T-helper 17 cell (primary cell): ENCODE data around the gene ASCC2. TPM values are rescaled to one million over a fixed set of nuclear protein-coding genes. Genes with fewer than 3 reads are reported as not detected.
A peak's percentile ranks its signal among the peaks of the same experiment; 100 is the strongest.

Experiments used
- ATAC-seq: fragments of 150-1000 bp; cut with Tn5 transposase; 2 replicates; pipeline ENCODE4 v1.10.0; 2021; ENCODE audit warnings: mild to moderate bottlenecking, moderate library complexity
- DNase-seq, 3 donors: peaks; one replicate each; pipeline versions ENCODE4 v3.0.0 to v3.0.0-alpha.2; 2020 to 2021
- H3K9me3 ChIP-seq: one replicate; pipeline ENCODE4 v1.7.0; 2013; ENCODE audit warnings: low read length, mild to moderate bottlenecking; ENCODE audit not compliant: control insufficient read depth, poor library complexity, severe bottlenecking
- H3K27ac Mint-ChIP-seq: one replicate; pipeline ENCODE4 v1.8.0; 2022; ENCODE audit warnings: mild to moderate bottlenecking, moderate library complexity, mixed read lengths
- H3K27me3 Mint-ChIP-seq: one replicate; pipeline ENCODE4 v1.8.0; 2022; ENCODE audit warnings: mixed read lengths
- H3K36me3 Mint-ChIP-seq: one replicate; pipeline ENCODE4 v1.8.0; 2022; ENCODE audit warnings: low read depth, mixed read lengths
- H3K4me1 Mint-ChIP-seq: one replicate; pipeline ENCODE4 v1.8.0; 2022; ENCODE audit warnings: mild to moderate bottlenecking, mixed read lengths
- H3K4me3 Mint-ChIP-seq: one replicate; pipeline ENCODE4 v1.8.0; 2022; ENCODE audit warnings: mild to moderate bottlenecking, moderate library complexity, mixed read lengths
- total RNA-seq, 4 donors: library from RNA in 2 of 4; stranded (reverse) in 2 of 4; gene quantifications; one replicate each; pipeline ENCODE4 v1.2.3 and lab custom pipeline; 2022 to 2026

The ASCC2 gene
- total RNA-seq, 2 donors from 2014 or later = 65.9 to 79.8 TPM

DNA sequence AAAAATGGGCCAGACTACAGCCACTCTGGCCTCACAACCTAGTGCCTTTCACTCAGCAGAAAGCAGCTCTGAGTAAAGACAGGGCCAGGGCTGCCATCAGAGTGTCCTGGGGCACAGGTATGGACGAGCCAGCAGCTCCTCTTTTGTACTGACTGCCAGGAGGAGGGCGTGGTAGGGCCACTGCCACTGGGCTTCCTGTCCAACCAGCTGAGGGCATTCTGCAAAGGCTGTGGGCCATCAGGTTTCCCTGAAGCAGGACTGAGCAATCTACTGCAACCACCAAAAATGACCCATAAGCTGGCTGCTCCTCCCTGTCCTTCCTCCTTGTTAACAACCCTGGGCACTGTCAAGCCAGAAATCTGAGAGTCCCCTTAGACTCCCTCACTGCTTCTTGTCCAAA is 33.1 kb downstream of the ASCC2 start:
- Mint-ChIP-seq H3K27me3 (no peaks in the 10 kb centered on the region), H3K4me3 (no peak overlapping the region), H3K27ac (no peak overlapping the region), H3K4me1 (peaks cover 7% of the 10 kb centered on the region), H3K36me3 (peaks cover 14% of the 10 kb centered on the region)
- no peak for ATAC-seq
- no peak for DNase-seq
- H3K9me3 ChIP-seq = no peaks in the 10 kb centered on the region

DNA sequence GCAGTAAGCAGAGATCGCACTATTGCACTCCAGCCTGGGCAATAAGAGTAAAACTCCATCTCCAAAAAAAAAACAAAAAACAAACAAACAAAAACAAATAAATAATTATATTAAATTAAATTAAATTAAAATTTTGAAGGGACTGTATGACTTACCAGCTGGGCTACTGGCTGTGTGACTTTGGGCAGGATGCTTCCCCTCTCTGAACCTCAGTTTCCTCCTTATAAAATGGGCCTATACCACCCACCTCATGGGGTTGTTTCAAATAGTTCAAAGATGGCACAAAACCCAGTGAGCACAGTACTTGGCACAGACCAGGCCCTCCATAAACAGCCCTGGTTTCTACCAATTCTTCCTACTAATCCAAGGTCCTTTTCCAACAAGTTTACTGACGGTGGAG is 34.9 kb downstream of the ASCC2 start:
- H3K27ac Mint-ChIP-seq = no peak overlapping the region
- H3K4me3 Mint-ChIP-seq = no peak overlapping the region
- H3K4me1 Mint-ChIP-seq = peaks cover 3% of the 10 kb centered on the region
- no peaks in the 10 kb centered on the region for H3K9me3 ChIP-seq
- no peaks in the 10 kb centered on the region for H3K27me3 Mint-ChIP-seq
- no peak for DNase-seq
- no peak for ATAC-seq
- H3K36me3 Mint-ChIP-seq = peaks cover 10% of the 10 kb centered on the region

DNA sequence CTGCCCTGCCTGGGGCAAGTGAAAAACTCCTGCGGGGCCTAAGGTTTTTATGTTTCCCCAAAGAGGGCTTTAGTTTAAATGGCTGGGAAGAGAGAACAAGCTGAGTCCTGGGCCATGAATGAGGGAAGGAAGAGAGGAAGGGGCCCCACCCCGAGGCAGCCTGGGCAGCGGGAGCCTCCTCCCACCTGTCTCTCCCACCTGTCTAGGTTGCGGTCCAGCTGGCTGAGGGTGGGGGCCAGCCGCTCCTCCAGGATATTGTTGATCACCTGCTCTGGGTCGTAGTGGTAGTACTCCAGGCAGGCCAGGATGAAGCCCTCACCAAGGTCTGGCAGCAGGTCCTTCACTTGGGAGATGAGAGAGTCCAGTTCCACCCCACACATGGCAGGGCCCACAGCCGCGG is 36.3 kb downstream of the ASCC2 start:
- Mint-ChIP-seq H3K4me1 (peaks cover 3% of the 10 kb centered on the region), H3K4me3 (no peak overlapping the region), H3K27me3 (no peaks in the 10 kb centered on the region), H3K36me3 (peaks cover 8% of the 10 kb centered on the region), H3K27ac (no peak overlapping the region)
- DNase-seq (no peak), ATAC-seq (no peak)
- no peaks in the 10 kb centered on the region for H3K9me3 ChIP-seq

DNA sequence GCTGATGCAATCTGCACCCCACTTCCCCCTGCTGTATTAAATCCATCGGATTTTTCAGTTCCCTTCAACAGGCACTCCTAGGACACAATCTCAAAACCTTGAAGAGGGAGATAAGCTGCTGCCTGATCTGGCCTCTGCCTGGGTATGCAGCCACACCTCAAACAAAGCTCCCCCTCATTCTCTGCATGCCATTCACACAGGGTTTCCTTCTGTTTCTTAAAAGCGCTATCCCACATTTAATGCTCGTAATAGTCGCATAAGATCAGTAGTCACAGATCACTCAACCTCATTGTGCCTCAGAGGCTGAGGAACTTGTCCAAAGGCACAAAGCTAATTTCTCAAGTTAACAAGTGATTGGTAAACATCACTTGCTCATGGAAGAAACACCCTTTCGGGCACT is 36.9 kb downstream of the ASCC2 start:
- no peak for DNase-seq
- no peak for ATAC-seq
- no peaks in the 10 kb centered on the region for H3K27me3 Mint-ChIP-seq
- H3K4me1 Mint-ChIP-seq = peaks cover 5% of the 10 kb centered on the region
- H3K27ac Mint-ChIP-seq = no peak overlapping the region
- no peak overlapping the region for H3K4me3 Mint-ChIP-seq
- H3K36me3 Mint-ChIP-seq = peaks cover 8% of the 10 kb centered on the region
- H3K9me3 ChIP-seq = no peaks in the 10 kb centered on the region

DNA sequence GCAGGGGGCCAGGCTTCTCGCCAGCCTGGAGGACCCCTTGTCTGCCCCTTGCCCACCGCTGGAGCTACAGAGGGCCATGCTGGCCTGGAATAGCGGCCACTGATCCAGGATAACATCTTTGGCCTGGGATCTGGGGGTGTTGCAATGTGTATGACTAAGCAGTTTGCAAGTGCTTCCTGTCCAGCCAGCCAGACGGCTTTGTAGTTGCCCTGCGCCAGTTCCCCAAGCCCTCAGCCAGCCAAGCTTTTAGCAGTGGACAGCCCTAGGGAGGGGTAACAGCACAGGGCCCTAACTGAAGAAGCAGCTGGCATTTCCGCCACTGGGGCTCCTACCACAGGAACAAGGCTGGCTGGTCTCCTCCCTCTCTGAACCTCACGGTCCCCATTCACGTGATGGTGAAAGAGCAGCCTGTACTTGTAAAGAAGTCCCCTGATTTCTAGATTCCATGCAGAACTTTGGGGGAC is 38.8 kb downstream of the ASCC2 start:
- Mint-ChIP-seq H3K4me1 (peaks cover 2% of the 10 kb centered on the region), H3K27ac (no peak overlapping the region), H3K4me3 (no peak overlapping the region)

GRCh38 chr22:29798801-29799200 is 39.3 kb downstream of the ASCC2 start:
- no peaks in the 10 kb centered on the region for H3K9me3 ChIP-seq
- DNase-seq (no peak), ATAC-seq (no peak)
- H3K27ac Mint-ChIP-seq = no peak overlapping the region
- peaks cover 2% of the 10 kb centered on the region for H3K4me1 Mint-ChIP-seq
- no peaks in the 10 kb centered on the region for H3K36me3 Mint-ChIP-seq
- H3K4me3 Mint-ChIP-seq = no peak overlapping the region
- no peaks in the 10 kb centered on the region for H3K27me3 Mint-ChIP-seq

More for the DNA sequence above, 38.8 kb downstream of the ASCC2 start:
- H3K36me3 Mint-ChIP-seq = no peaks in the 10 kb centered on the region
- no peaks in the 10 kb centered on the region for H3K27me3 Mint-ChIP-seq
- DNase-seq = no peak
- H3K9me3 ChIP-seq = no peaks in the 10 kb centered on the region
- ATAC-seq = peak; percentile 30

- peaks cover 2% of the 10 kb centered on the region for H3K4me1 Mint-ChIP-seq
- no peak overlapping the region for H3K27ac Mint-ChIP-seq
- H3K27me3 Mint-ChIP-seq = no peaks in the 10 kb centered on the region
- H3K9me3 ChIP-seq = no peaks in the 10 kb centered on the region
- H3K36me3 Mint-ChIP-seq = no peaks in the 10 kb centered on the region
- H3K4me3 Mint-ChIP-seq = no peak overlapping the region
- DNase-seq (no peak), ATAC-seq (no peak)
Observed at GRCh38 chr22:29798318-29798717, 39.8 kb downstream of the ASCC2 start.

DNA sequence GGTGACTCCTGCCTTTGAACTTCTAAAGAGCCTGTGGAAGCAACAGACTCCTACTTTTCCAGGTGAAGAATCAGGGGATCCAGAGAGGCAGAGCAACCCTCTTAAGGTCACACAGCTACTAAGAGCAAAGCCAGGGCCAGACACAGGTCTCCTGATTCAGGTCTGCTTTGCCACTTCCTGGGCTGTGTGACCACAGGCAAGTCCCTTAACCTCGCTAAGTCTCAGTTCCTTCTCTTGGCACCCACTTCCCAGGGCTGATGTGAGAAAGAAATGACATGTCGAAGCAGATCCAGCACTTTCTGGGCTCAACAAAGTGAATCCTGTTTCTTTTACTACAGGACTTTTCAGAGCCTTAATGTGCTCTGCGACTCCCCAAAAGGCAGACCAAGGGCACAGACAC is 40.7 kb downstream of the ASCC2 start:
- DNase-seq = no peak
- ATAC-seq = no peak
- Mint-ChIP-seq H3K27ac (no peak overlapping the region), H3K27me3 (no peaks in the 10 kb centered on the region), H3K4me1 (peaks cover 2% of the 10 kb centered on the region), H3K36me3 (no peaks in the 10 kb centered on the region), H3K4me3 (no peak overlapping the region)
- no peaks in the 10 kb centered on the region for H3K9me3 ChIP-seq

GRCh38 chr22:29795663-29796062 is 42.4 kb downstream of the ASCC2 start:
- H3K27me3 Mint-ChIP-seq = no peaks in the 10 kb centered on the region
- H3K4me1 Mint-ChIP-seq = peaks cover 2% of the 10 kb centered on the region
- no peaks in the 10 kb centered on the region for H3K36me3 Mint-ChIP-seq
- H3K27ac Mint-ChIP-seq = no peak overlapping the region
- no peak for DNase-seq
- no peak for ATAC-seq
- no peaks in the 10 kb centered on the region for H3K9me3 ChIP-seq
- no peak overlapping the region for H3K4me3 Mint-ChIP-seq

- no peaks in the 10 kb centered on the region for H3K27me3 Mint-ChIP-seq
- H3K36me3 Mint-ChIP-seq = peaks cover 4% of the 10 kb centered on the region
- ATAC-seq (no peak), DNase-seq (no peak)
- peaks cover 2% of the 10 kb centered on the region for H3K4me1 Mint-ChIP-seq
- no peaks in the 10 kb centered on the region for H3K9me3 ChIP-seq
- H3K4me3 Mint-ChIP-seq = no peak overlapping the region
- H3K27ac Mint-ChIP-seq = no peak overlapping the region
Observed at GRCh38 chr22:29793396-29793795, 44.7 kb downstream of the ASCC2 start.

DNA sequence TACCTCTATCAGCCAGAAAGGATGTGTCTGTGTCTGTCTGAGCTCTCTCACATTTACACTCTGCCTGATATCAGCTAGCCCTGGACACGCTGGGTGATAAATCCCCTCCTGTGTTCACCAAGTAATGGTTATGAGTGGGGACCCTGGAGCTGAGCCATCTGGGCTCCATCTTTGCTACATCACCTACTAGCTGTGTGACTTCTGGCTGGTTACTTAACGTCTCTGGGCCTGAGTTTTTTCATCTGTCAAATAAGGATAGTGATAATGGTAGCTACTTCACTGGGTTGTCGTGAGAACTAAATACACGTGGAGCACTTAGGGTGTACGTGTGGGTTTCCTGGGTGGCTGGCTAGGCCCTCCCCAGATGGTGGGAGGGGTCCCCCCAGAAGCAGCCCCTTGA is 48.0 kb downstream of the ASCC2 start:
- H3K36me3 Mint-ChIP-seq = peaks cover 4% of the 10 kb centered on the region
- H3K27ac Mint-ChIP-seq = peak overlapping the region; percentile 59
- H3K4me3 Mint-ChIP-seq = no peak overlapping the region
- H3K27me3 Mint-ChIP-seq = no peaks in the 10 kb centered on the region
- DNase-seq = no peak
- H3K4me1 Mint-ChIP-seq = peaks cover 2% of the 10 kb centered on the region
- no peak for ATAC-seq
- no peaks in the 10 kb centered on the region for H3K9me3 ChIP-seq

GRCh38 chr22:29788339-29789279 is 49.5 kb downstream of the ASCC2 start:
- no peak overlapping the region for H3K27ac Mint-ChIP-seq
- peaks cover 4% of the 10 kb centered on the region for H3K36me3 Mint-ChIP-seq

GRCh38 chr22:29787371-29787980 is 50.6 kb downstream of the ASCC2 start:
- H3K4me1 Mint-ChIP-seq = peaks cover 5% of the 10 kb centered on the region
- no peaks in the 10 kb centered on the region for H3K27me3 Mint-ChIP-seq
- H3K36me3 Mint-ChIP-seq = peaks cover 4% of the 10 kb centered on the region
- no peak overlapping the region for H3K4me3 Mint-ChIP-seq
- no peak for DNase-seq
- ATAC-seq = no peak
- no peak overlapping the region for H3K27ac Mint-ChIP-seq
- no peaks in the 10 kb centered on the region for H3K9me3 ChIP-seq

More at GRCh38 chr22:29788339-29789279, 49.5 kb downstream of the ASCC2 start:
- DNase-seq (no peak), ATAC-seq (no peak)
- no peaks in the 10 kb centered on the region for H3K9me3 ChIP-seq
- H3K4me3 Mint-ChIP-seq = no peak overlapping the region
- H3K27me3 Mint-ChIP-seq = no peaks in the 10 kb centered on the region
- peaks cover 5% of the 10 kb centered on the region for H3K4me1 Mint-ChIP-seq
